Measurements from ENCODE around the gene PLEKHG5.
"Not testable (repeated sequence)": the region's sequence is repeated elsewhere in the genome, so short reads cannot be mapped to it uniquely, and the experiment has no call there.

PLEKHG5 gene

GRCh38 chr1:6461538-6462411, 29.7 kb downstream of the PLEKHG5 start:
- DNase-seq = peak; percentile 31

- no peak for DNase-seq
Observed at GRCh38 chr1:6461051-6461530, 30.4 kb downstream of the PLEKHG5 start.

GRCh38 chr1:6460301-6461050, 31.0 kb downstream of the PLEKHG5 start:
- peak; percentile 88 for DNase-seq

GRCh38 chr1:6459850-6460265, 31.6 kb downstream of the PLEKHG5 start:
- DNase-seq = peak; percentile 58

GRCh38 chr1:6456800-6457466, 34.5 kb downstream of the PLEKHG5 start:
- DNase-seq = no peak

- not testable (repeated sequence) for DNase-seq
Observed at GRCh38 chr1:6455752-6456520, 35.5 kb downstream of the PLEKHG5 start.

- peak; percentile 32 for DNase-seq
Observed at GRCh38 chr1:6454856-6455751, 36.4 kb downstream of the PLEKHG5 start.

- DNase-seq = not testable (repeated sequence)
Observed at GRCh38 chr1:6453895-6454855, 37.3 kb downstream of the PLEKHG5 start.

- no peak for DNase-seq
Observed at GRCh38 chr1:6450943-6451373, 40.5 kb downstream of the PLEKHG5 start.

- not testable (repeated sequence) for DNase-seq
Observed at GRCh38 chr1:6450486-6450885, 41.0 kb downstream of the PLEKHG5 start.

GRCh38 chr1:6450005-6450450, 41.4 kb downstream of the PLEKHG5 start:
- DNase-seq = no peak

GRCh38 chr1:6448749-6449631, 42.5 kb downstream of the PLEKHG5 start:
- DNase-seq = peak; percentile 32

GRCh38 chr1:6447818-6448748, 43.4 kb downstream of the PLEKHG5 start:
- DNase-seq = no peak

- no peak for DNase-seq
Observed at GRCh38 chr1:6447016-6447817, 44.2 kb downstream of the PLEKHG5 start.

GRCh38 chr1:6446665-6447015, 44.8 kb downstream of the PLEKHG5 start:
- DNase-seq = no peak

GRCh38 chr1:6445929-6446328, 45.5 kb downstream of the PLEKHG5 start:
- not testable (repeated sequence) for DNase-seq
